ENCODE measurements around the gene GFOD2.

GFOD2 gene

DNA sequence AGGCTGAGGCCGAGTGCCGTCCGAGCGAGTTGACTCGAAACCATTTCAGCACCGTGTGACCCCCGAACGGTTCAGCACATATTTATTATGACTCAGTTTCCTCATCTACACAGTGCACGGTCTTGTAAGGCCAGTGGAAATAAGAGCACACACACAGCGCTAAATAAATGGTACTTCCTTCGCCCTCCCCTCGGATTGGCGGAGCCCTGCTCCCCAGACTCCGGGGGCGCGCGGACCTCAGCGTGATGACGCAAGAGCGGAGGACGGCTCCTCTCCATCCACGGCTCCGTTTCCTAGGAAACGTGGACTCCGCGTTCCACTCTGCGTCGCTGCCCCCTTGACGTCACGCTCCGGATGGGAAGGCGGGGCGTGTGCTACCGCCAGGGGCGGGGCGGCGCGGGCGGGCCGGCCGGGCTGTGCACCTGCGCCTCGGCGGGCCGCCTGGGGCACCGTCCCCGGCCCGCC, 58.5 kb downstream of the GFOD2 start, which contains the start of gene PARD6A:
PARD6A (plus strand) TSS at position 397 of the 465 bp plus-strand sequence. CDS start 79 bp downstream, outside the sequence.
- peak within 1 kb of the TSS; percentile 91 to 97 for H3K27ac ChIP-seq
- intact Hi-C loops (cut with DNase I; ENCODE audit: low total_unique reads), result no loop called here
- peak in 1 of 2 experiments; percentile 39 for TF ChIP-seq CTCF (IDR thresholded peaks at IDR 0.05)

GRCh38 chr16:67659675-67660563, 59.2 kb downstream of the GFOD2 start, which contains the start of gene ACD:
Gene ACD, minus strand, starts transcription at chr16:67660260. Its CDS starts 40 bp downstream, at chr16:67660220.
- no peaks in the 10 kb centered on the region for H3K9me3 ChIP-seq
- peaks cover 0 to 11% of the 10 kb centered on the region in 2 donors for H3K27me3 ChIP-seq
- intact Hi-C loops (cut with DNase I; ENCODE audit: low total_unique reads), result no loop called here
- H3K36me3 ChIP-seq, result peaks cover 0 to 53% (median 20%) of the 10 kb centered on the region in 3 donors
- peak; percentile 89 to 94 for DNase-seq
- no peak for TF ChIP-seq CTCF (IDR thresholded peaks at IDR 0.05)
- H3K27ac ChIP-seq, result peak within 1 kb of the TSS; percentile 91 to 97
- peak within 1 kb of the TSS; percentile 68 to 80 for H3K4me3 ChIP-seq
- peaks cover 0 to 24% (median 21%) of the 10 kb centered on the region in 4 donors for H3K4me1 ChIP-seq

More for the DNA sequence above, 58.5 kb downstream of the GFOD2 start, which contains the start of gene PARD6A:
- peaks cover 0 to 5% of the 10 kb centered on the region in 2 donors for H3K27me3 ChIP-seq
- peaks cover 0 to 54% (median 20%) of the 10 kb centered on the region in 3 donors for H3K36me3 ChIP-seq
- no peaks in the 10 kb centered on the region for H3K9me3 ChIP-seq
- DNase-seq, result peak; percentile 95 to 97
- peak within 1 kb of the TSS; percentile 68 to 80 for H3K4me3 ChIP-seq
- H3K4me1 ChIP-seq, result peaks cover 0 to 25% (median 21%) of the 10 kb centered on the region in 4 donors

- Histone ChIP-seq H3K4me3 (peak overlapping the region; percentile 68 to 80), H3K27me3 (peaks cover 0 to 19% of the 10 kb centered on the region in 2 donors), H3K27ac (peak overlapping the region; percentile 91 to 97), H3K36me3 (peaks cover 0 to 46% (median 20%) of the 10 kb centered on the region in 3 donors), H3K4me1 (peaks cover 0 to 24% (median 22%) of the 10 kb centered on the region in 4 donors), H3K9me3 (no peaks in the 10 kb centered on the region)
- TF ChIP-seq CTCF (IDR thresholded peaks at IDR 0.05), result no peak
- DNase-seq, result no peak
- intact Hi-C loops (cut with DNase I; ENCODE audit: low total_unique reads), result no loop called here
These were observed 60.1 kb downstream of the GFOD2 start for GRCh38 chr16:67658849-67659674.

GRCh38 chr16:67657751-67658518, 61.2 kb downstream of the GFOD2 start:
- no peak for TF ChIP-seq CTCF (IDR thresholded peaks at IDR 0.05)
- Histone ChIP-seq H3K9me3 (no peaks in the 10 kb centered on the region), H3K27ac (no peak overlapping the region), H3K27me3 (peaks cover 0 to 30% of the 10 kb centered on the region in 2 donors), H3K36me3 (peaks cover 0 to 37% (median 17%) of the 10 kb centered on the region in 3 donors), H3K4me1 (peaks cover 0 to 34% (median 31%) of the 10 kb centered on the region in 4 donors), H3K4me3 (no peak overlapping the region)
- DNase-seq, result no peak
- intact Hi-C loops (cut with DNase I; ENCODE audit: low total_unique reads), result no loop called here
